Stimulated activated CD8-positive, alpha-beta memory T cell treated with anti-CD3 and anti-CD28 coated beads, Interleukin-15, amount 100 ng/mL, for 48 hours (primary cell): ENCODE measurements around the gene MSH6.
A peak's percentile ranks its signal among the peaks of the same experiment; 100 is the strongest.

Experiments
- DNase-seq, 2 donors: peaks; one replicate each; pipeline ENCODE4 v3.0.0-alpha.2; 2020; ENCODE audit warnings: low read depth in 2 of 2

MSH6 gene, protein sequence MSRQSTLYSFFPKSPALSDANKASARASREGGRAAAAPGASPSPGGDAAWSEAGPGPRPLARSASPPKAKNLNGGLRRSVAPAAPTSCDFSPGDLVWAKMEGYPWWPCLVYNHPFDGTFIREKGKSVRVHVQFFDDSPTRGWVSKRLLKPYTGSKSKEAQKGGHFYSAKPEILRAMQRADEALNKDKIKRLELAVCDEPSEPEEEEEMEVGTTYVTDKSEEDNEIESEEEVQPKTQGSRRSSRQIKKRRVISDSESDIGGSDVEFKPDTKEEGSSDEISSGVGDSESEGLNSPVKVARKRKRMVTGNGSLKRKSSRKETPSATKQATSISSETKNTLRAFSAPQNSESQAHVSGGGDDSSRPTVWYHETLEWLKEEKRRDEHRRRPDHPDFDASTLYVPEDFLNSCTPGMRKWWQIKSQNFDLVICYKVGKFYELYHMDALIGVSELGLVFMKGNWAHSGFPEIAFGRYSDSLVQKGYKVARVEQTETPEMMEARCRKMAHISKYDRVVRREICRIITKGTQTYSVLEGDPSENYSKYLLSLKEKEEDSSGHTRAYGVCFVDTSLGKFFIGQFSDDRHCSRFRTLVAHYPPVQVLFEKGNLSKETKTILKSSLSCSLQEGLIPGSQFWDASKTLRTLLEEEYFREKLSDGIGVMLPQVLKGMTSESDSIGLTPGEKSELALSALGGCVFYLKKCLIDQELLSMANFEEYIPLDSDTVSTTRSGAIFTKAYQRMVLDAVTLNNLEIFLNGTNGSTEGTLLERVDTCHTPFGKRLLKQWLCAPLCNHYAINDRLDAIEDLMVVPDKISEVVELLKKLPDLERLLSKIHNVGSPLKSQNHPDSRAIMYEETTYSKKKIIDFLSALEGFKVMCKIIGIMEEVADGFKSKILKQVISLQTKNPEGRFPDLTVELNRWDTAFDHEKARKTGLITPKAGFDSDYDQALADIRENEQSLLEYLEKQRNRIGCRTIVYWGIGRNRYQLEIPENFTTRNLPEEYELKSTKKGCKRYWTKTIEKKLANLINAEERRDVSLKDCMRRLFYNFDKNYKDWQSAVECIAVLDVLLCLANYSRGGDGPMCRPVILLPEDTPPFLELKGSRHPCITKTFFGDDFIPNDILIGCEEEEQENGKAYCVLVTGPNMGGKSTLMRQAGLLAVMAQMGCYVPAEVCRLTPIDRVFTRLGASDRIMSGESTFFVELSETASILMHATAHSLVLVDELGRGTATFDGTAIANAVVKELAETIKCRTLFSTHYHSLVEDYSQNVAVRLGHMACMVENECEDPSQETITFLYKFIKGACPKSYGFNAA (N-terminal part only)

DNA sequence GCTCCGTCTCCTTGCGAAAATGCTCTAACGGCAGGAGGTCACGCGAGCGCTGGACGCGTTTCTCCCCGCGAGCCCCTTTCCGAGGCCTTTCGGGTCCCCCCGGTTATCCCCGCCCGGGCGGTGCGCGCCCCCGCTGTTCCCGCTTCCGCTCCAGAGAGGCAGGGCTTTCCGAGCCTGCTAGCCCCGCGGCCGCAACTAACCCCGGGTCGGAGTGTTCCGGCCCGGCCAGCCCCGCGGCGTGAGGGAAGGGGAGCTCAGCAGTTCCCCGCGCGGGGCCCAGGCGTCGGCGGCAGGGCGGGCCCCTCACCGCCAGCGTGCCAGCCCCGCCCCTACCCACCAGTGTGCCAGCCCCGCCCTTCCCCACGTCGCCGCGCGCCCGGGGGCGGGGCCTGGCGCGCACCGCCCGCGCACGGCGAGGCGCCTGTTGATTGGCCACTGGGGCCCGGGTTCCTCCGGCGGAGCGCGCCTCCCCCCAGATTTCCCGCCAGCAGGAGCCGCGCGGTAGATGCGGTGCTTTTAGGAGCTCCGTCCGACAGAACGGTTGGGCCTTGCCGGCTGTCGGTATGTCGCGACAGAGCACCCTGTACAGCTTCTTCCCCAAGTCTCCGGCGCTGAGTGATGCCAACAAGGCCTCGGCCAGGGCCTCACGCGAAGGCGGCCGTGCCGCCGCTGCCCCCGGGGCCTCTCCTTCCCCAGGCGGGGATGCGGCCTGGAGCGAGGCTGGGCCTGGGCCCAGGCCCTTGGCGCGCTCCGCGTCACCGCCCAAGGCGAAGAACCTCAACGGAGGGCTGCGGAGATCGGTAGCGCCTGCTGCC lies at the start of gene MSH6:
Gene MSH6, plus strand, starts transcription at position 475 of the 815 bp plus-strand sequence. Its CDS starts 89 bp downstream, at position 564.
- DNase-seq: peak; percentile 80 to 83

DNA sequence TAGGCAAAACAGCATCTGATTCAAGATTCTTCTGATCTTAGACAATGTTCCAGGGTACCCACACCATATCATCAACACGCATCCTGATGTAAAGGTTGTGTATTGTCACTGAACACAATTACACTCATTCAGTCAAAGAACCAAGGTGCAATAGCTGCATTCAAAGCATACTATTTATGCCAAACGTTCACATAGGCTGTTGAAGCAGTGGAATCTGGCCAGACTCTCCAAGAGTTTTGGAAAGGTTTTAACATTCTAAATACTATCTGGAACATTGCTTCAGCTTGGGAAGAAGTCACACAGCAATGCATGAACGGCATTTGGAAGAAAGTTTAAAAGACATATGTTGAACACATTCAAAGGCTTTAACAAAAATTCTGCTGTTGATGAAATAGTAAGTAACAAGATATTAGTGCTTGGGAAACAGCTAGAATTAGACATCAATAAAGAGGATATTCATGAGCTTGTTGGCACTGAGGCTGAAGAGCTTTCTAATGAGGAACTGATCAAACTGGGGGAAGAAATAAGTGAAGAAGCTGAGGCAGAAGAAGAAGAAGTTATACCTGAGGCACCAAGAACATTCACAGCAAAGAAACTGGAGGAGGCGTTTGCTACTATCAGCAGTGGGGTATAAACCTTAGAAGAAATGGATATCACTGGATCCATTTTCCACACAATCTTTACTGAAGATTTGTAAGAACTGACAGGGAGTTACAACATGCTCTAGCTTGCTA lies 47.6 kb upstream of the MSH6 start:
- DNase-seq: no peak

DNA sequence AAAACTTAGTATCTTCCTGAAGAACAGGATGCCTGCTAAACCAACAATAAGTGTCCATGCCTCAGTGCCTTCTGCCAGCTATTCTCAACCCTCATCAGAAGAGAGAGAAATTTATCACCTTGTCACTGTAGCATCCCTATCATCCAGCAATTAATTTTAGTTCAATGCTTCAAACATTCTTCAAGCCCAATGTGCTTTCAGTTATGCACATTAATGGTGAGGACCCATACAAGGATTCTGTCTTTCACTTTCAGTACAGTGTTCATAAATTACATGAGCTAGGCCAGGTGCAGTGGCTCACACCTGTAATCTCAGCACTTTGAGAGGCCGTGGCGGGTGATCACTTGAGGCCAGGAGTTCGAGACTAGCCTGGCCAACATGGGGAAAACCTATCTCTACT lies 47.0 kb upstream of the MSH6 start:
- DNase-seq: no peak

DNA sequence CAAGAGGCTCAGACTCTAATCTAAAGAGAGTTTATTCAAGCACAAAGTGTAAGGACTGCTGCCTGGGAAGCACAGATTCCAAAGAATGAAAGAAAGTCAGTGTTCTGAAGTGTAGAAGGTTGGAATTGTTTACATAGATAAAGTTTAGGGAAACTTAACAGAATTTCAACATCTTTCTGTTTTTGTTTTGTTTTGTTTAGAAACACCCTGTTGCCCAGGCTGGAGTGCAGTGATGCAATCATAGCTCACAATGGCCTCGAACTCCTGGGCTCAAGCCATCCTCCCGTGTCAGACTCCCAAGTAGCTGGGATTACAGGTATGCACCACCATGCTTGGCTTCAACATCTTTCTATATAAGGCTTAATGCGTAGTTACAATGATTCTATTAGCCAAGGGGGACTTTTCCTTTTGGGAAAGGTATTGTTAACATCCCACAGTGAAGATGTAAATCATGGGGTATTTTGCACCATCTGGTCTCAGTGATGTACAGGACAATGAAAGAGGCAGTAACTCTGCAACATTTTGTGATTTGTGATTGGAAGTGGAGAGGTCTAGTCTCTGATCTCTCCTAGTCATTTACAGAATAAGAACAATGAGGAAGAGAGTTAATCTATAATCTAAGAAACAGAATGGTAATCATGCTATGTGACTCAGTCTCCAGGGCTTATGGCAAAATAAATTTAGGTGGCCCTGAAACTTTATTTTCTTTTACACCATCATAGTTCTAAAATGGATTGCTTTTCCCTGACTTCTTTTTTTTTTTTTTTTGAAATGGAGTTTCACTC lies 45.6 kb upstream of the MSH6 start:
- no peak for DNase-seq

DNA sequence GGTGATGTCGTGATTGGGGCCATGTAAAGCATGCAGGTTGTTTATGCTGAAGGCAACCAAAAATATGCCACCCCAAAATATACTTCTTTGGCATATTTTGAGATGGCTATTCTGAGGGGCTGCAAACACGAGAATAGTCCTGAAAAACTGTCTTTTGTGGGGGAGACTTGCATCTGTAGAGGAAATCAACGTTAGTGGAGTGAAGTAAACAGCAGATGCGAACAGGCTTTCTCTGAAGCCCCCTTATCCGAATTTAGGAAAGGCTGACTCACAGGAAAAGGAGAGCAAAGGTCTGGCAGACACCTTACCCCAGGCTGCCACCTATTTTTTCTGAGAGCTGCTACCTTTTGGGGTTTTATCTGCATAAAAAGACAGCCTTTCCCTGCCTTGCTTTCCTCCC lies 44.6 kb upstream of the MSH6 start:
- DNase-seq: no peak

DNA sequence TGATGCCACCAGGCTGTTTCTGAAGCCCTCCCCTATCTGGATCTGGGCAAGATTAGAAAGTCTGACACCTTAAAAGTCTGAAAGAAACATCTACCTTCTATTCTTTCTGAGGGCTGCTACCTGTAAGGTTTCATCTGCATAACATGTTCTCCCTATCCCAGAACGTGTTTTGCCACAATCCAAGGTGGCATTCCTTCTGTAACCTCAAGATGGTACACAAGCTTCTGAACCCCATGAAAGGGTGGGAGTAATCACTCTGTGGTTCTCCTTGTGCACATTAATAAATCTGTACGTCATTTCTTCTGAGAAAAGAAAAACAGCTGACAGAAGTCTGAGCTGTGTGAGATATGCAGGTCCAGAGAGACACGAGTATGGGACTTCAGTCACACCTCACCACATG lies 41.8 kb upstream of the MSH6 start:
- no peak for DNase-seq

DNA sequence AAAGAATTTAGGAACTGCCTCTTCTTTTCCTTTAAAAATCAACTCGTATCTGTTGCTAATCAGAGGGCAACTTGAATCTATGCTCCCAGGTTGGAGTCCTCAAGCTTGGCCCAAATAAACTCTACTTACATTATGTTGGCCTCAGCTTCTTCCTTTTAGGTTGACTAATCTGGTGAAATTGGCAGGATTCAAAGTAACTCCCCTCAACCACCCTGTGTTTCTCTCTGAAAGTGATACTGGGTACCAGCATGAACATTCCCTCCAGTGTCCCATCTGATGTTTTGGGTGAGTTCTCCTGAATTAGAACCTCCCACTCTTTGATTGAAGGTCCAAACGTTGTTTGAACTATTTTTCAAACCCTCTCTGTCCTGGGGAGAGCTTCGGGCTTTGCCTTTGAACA lies 41.3 kb upstream of the MSH6 start:
- DNase-seq: no peak

DNA sequence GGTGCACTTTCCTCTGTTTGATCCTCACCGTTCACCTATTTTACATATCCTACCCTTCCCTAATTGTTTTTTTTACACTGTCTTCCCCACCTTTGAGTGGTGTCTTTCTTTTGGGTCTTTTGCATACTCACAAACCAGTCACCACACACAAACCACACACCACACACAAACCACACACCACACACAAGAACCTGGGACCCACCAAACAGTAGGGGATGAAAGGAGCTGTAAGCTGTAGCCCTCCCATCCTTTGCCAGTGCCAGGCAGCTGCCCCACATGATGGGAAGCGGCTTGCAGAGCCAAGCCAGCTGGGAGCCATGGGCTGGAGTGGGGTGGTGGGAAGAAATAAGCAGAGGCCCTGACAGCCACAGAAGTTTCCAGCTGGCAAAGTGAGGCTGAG lies 38.9 kb upstream of the MSH6 start:
- no peak for DNase-seq

DNA sequence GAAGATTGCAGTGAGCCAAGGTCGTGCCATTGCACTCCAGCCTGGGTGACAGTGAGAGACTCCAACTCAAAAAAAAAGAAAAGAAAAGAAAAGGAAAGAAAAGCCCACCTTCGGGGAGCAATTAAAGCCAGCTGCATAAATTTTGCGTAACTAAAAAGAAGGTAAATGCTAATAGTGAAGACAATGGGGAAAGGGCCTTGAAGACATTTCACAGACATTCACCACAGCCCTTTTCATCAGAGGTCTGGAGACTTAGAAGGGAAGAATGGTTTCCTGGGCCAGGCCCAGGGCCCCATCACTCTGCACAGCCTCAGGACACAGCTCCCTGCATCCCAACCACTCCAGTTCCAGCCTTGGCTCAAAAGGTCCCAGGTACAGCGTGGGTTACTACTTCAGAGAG lies 35.1 kb upstream of the MSH6 start:
- no peak for DNase-seq

DNA sequence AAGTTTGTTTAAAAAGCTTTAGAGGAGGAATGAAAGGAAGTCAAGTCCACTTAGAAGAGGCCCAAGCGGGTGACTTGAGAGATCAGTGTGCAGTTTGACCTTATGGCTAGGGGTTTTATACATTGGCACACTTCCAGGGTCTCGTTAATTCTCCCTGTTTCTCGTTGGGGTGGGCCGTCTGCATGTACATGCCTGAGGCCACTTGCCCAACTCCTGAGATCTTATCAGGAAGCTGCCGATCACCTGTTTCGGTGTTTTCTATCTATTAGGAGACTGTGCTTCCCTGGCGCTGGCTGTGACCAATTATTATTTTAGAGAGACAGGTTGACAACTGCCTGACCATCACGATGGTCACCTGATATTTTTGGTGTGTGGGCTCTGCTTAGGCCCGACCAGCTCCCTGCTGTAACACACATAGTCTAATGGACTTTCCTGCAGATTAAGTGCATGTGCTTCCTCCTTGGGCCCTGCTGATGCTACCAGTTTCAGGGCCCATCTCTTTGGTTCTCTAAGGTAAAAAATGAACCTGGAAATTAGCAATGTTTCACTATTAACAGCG lies 31.0 kb upstream of the MSH6 start:
- no peak for DNase-seq

DNA sequence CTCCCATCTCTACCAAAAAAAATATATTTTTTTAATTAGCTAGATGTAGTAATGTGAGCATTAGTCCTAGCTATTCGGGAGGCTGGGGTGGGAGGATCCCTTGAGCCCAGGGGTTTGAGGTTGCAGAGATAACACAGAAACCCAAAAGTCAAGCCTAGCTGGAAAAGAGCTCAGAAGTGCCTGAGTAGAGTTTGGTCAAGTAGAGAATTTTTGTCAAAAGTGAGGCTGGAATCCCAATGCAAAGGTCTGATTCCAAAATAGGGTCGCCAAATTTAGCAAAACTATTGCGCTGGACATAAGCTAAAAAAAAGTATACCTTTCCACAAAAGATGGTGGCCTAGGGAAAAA lies 15.5 kb upstream of the MSH6 start:
- DNase-seq: no peak

DNA sequence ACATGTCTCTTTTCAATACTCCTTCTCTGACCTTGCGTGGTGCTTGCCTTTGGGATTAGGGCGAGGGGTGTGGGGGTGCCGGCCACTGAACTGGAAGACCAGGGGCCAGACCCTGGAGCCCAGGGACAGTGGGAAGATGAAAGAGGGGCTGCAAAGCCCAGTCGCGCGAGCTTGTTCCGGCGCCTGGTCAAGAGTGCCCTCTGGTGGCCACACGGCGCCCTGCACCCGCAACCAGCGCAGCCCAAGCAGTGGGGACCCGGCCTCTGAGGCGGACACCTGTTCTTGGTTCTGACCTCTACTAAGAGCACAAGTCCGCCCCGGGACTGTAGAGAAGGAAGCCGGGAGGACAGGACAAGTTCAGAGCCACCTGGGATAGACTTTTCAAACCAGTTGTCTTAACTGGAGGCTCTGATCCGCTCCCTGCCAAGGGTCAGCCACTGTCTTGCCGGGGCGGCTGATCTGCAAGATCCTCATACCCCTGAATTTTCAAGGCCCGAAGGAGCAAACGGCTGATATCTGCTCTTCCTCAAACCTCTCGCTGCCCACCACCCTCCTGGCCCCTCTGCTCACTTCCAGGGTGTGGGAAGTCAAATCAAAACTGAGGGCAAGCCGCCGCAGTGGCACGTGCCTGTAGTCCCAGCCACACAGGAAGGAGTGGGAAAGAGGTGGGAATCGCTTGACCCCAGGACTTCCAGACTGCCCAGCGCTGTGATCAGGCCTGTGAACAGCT lies 14.9 kb upstream of the MSH6 start:
- DNase-seq: peak; percentile 41 to 45

DNA sequence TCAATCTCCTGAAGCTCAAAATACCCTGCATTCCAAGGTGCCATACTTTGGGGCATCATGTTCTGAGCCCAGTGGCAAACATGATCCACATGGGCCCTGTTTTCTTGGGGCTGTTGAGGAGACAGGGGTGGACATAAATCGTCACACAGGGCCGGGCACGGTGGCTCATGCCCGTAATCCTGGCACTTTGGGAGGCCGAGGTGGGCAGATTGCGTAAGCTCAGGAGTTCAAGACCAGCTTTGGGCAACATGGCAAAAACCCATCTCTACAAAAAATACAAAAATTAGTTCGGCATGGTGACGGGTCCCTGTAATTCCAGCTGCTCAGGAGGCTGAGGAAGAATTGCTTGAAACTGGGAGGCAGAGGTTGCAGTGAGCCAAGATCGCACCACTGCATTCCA lies 13.6 kb upstream of the MSH6 start:
- DNase-seq: no peak

DNA sequence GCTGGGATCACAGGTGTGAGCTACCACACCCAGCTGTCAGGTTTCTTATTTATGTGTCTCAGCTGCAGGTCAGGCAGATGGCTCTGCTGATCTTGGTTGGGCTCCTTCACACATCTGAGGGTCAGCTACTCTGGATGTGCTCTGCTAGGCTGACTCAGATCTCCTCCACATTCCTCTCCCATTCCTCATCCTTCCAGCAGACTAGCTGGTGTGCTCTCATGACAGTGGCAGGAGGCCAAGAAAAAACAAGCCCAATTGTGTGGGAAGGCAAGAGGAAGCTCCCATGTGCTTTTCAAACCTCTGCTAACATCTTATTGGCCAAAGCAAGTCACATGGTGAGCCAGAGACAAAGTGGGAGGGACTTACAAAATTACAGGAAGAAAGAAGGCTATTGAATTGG lies 11.7 kb upstream of the MSH6 start:
- DNase-seq: no peak

DNA sequence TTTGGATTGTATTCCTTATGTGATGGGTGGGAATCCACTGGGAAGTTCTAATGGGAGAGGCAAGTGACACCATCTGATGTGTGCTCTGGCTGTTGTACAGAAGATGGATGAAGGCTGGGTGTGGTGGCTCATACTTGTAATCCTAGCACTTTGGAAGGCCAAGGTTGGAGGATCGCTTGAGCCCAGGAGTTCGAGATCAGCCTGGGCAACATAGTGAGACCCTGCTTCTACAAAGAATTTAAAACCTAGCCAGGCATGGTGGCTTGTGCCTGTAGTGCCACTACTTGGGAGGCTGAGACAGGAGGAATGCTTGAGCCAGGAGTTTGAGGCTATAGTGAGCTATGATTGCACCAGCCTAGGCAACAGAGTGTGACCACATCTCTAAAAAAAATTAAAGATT lies 10.6 kb upstream of the MSH6 start:
- no peak for DNase-seq

DNA sequence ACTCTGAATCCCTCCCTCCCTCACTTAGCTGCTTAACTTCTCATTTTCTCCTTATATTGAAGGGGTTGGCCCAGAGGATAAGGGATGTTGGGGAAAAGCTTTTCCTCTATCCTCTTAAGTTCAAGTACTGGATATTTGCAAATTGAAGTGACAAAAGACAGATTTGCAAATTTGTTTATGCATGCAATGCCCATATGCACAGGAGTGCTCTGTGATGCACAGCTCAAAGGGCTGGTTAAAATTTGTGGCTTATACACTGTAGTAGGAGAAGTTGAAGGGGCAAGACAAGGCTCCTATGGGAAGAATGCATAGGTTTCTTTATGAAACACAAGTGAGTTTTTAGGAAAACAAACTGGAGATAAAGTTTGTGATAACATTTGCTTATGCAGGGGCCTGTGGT lies 8.4 kb upstream of the MSH6 start:
- no peak for DNase-seq

DNA sequence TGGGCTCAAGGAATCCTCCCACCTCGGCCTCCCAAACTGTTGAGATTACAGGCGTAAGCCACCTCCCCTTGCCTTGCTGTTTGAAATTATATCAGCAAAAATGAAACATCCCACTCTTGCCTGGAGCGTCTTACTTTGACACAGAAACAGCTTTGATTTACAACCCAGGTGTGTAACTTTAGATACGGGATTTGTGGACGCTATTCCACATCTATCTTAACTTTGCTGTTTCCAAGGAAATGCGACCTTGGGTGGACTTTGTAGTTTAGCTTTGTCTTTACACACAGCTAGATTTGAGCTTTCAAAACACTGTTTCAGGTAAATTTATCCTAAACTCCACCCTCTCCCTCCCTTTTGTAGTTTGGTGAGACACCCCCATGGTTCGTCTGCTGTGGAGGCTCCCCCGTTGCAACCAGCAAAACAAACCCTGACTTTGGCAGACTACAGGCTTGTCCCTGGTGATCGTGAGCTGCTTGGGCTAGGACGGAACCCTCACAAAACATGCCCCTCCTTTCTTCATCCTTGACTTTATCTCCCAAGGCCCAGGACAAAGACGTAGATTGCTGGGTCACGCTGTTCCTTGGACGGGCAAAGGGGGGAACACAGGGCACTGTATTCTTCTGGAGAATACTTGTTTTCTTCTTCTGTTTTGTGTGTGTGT lies 5.5 kb upstream of the MSH6 start:
- DNase-seq: no peak

DNA sequence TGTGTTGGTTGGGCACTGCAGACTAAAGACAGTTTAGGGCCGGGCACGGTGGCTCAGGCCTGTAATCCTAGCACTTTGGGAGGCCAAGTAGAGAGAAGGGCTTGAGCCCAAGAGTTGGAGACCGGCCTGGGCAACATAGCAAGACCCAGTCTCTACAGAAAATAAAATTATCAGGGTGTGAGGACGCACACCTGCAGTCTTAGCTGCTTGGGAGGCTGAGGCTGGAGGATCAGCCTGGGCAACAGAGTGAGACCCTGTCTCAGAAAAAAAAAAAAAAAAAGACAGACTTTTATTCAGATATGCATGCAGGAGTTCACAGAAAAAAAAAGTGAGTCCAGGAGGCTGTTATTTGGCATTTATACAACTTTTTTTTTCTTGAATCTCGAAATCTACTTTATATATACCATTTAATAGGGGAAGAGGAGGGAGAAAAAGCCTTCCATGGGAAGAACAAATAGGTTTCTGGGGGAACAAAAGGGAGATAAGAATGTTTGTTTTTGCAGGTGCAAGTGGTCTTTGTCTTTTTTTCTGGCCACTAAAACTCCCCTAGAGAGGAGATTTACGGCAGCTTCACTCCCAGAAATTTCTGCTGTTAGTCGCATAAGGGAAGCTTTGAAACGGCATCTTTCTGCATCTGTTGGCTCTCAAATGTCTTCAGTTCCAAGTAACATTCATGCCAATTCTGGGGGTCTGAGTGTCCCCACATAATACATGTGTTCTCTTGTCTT lies 4.1 kb upstream of the MSH6 start:
- no peak for DNase-seq
